Hepatocyte (in vitro differentiated cells): ENCODE measurements around the gene FAM83B. TPM values are rescaled to one million over a fixed set of nuclear protein-coding genes. Genes with fewer than 3 reads are reported as not detected.
"Not testable (repeated sequence)": the region's sequence is repeated elsewhere in the genome, so short reads cannot be mapped to it uniquely, and the experiment has no call there.

Source experiments
- DNase-seq: peaks from one replicate; pipeline ENCODE4 v3.0.0-alpha.2; 2016; ENCODE audit warnings: low spot score
- H2AFZ ChIP-seq: fragments of 200-600 bp; sonication (generic); 2 replicates; pipeline ENCODE4 v1.6.0; 2016; ENCODE audit warnings: antibody characterized with exemption, mild to moderate bottlenecking
- H3K27ac ChIP-seq: fragments of 200-600 bp; sonication (generic); 2 replicates; pipeline ENCODE4 v1.5.1; 2016; ENCODE audit warnings: mild to moderate bottlenecking
- H3K27me3 ChIP-seq: fragments of 200-600 bp; sonication (generic); 2 replicates; pipeline ENCODE4 v1.6.1; 2016
- H3K36me3 ChIP-seq: fragments of 200-600 bp; sonication (generic); replicated peaks from 2 replicates; pipeline ENCODE4 v1.5.1; 2016; ENCODE audit warnings: low read depth; ENCODE audit not compliant: insufficient read depth
- H3K4me1 ChIP-seq: fragments of 200-600 bp; sonication (generic); 2 replicates; pipeline ENCODE4 v1.5.1; 2016; ENCODE audit warnings: mild to moderate bottlenecking, moderate library complexity; ENCODE audit not compliant: insufficient read depth
- H3K4me2 ChIP-seq: fragments of 200-600 bp; sonication (generic); 2 replicates; pipeline ENCODE4 v1.6.0; 2016
- H3K4me3 ChIP-seq: fragments of 200-600 bp; sonication (generic); 2 replicates; pipeline ENCODE4 v1.5.1; 2016; ENCODE audit warnings: mild to moderate bottlenecking
- H3K79me2 ChIP-seq: fragments of 200-600 bp; sonication (generic); 2 replicates; pipeline ENCODE4 v1.6.0; 2017; ENCODE audit warnings: mild to moderate bottlenecking
- H3K9me2 ChIP-seq: fragments of 200-600 bp; sonication (generic); replicated peaks from 2 replicates; pipeline ENCODE4 v1.6.0; 2017; ENCODE audit warnings: mild to moderate bottlenecking; ENCODE audit not compliant: insufficient read depth
- H3K9me3 ChIP-seq: fragments of 200-600 bp; sonication (generic); 2 replicates; pipeline ENCODE4 v1.5.1; 2016; ENCODE audit warnings: low read depth, mild to moderate bottlenecking
- H4K20me1 ChIP-seq: fragments of 200-600 bp; sonication (generic); 2 replicates; pipeline ENCODE4 v1.6.0; 2016; ENCODE audit warnings: mild to moderate bottlenecking; ENCODE audit not compliant: insufficient read depth, poor library complexity, severe bottlenecking
- EZH2 ChIP-seq: fragments of 200-600 bp; sonication (generic); IDR thresholded peaks from 2 replicates; pipeline ENCODE4 v1.6.1; 2016; ENCODE audit warnings: antibody characterized with exemption, mild to moderate bottlenecking, borderline replicate concordance
- EZH2phosphoT487 ChIP-seq: fragments of 200-600 bp; sonication (generic); IDR thresholded peaks from one replicate; pipeline ENCODE4 v1.6.1; 2018; ENCODE audit warnings: antibody characterized with exemption, mild to moderate bottlenecking, low read depth, moderate library complexity; ENCODE audit not compliant: unreplicated experiment, severe bottlenecking
- WGBS: methylation state at CpG from one replicate; pipeline ENCODE4 v1.1.6; 2016; ENCODE audit warnings: low lambda C conversion rate; ENCODE audit errors: missing lambda C conversion rate; 5-methylcytosine and 5-hydroxymethylcytosine counted together
- polyA plus RNA-seq: library from polyadenylated mRNA; unstranded; fragments of >200 nt; fragmentation: Nextera tagmentation; extraction: Ambion mirVana; gene quantifications from 2 replicates; pipeline ENCODE4 v1.2.1, GENCODE V29; 2016
- total RNA-seq: library from RNA; depleted of rRNA; stranded (reverse); fragments of >200 nt; gene quantifications from 2 replicates; pipeline ENCODE4 v1.2.3, GENCODE V29; 2014
- TF ChIP-seq, protein P1 (sequence below): fragments of 200-600 bp; sonication (generic); IDR thresholded peaks from 2 replicates; pipeline ENCODE4 v1.5.1; 2016; ENCODE audit warnings: antibody characterized with exemption, mild to moderate bottlenecking; ENCODE audit not compliant: poor library complexity

FAM83B gene
- total and polyA plus RNA-seq, 2 experiments from 2014 or later: 5.5 to 29.2 TPM

GRCh38 chr6:54879188-54879985, 32.8 kb downstream of the FAM83B start:
- 37% methylated on average over 8 of the region's 8 CpGs for WGBS
- Histone ChIP-seq H3K4me3 (no peak overlapping the region), H3K9me3 (no peaks in the 10 kb centered on the region), H3K27me3 (no peaks in the 10 kb centered on the region), H3K36me3 (no peaks in the 10 kb centered on the region), H3K4me1 (peaks cover 4% of the 10 kb centered on the region), H3K79me2 (peaks cover 27% of the 10 kb centered on the region), H3K9me2 (no peaks in the 10 kb centered on the region), H3K27ac (peak overlapping the region; percentile 72), H2AFZ (no peak overlapping the region), H3K4me2 (peak overlapping the region; percentile 57), H4K20me1 (no peaks in the 10 kb centered on the region)
- DNase-seq: peak; percentile 46
- TF ChIP-seq, protein P1, sequence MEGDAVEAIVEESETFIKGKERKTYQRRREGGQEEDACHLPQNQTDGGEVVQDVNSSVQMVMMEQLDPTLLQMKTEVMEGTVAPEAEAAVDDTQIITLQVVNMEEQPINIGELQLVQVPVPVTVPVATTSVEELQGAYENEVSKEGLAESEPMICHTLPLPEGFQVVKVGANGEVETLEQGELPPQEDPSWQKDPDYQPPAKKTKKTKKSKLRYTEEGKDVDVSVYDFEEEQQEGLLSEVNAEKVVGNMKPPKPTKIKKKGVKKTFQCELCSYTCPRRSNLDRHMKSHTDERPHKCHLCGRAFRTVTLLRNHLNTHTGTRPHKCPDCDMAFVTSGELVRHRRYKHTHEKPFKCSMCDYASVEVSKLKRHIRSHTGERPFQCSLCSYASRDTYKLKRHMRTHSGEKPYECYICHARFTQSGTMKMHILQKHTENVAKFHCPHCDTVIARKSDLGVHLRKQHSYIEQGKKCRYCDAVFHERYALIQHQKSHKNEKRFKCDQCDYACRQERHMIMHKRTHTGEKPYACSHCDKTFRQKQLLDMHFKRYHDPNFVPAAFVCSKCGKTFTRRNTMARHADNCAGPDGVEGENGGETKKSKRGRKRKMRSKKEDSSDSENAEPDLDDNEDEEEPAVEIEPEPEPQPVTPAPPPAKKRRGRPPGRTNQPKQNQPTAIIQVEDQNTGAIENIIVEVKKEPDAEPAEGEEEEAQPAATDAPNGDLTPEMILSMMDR: no peak
- no peak for TF ChIP-seq EZH2phosphoT487
- no peak for TF ChIP-seq EZH2

DNA sequence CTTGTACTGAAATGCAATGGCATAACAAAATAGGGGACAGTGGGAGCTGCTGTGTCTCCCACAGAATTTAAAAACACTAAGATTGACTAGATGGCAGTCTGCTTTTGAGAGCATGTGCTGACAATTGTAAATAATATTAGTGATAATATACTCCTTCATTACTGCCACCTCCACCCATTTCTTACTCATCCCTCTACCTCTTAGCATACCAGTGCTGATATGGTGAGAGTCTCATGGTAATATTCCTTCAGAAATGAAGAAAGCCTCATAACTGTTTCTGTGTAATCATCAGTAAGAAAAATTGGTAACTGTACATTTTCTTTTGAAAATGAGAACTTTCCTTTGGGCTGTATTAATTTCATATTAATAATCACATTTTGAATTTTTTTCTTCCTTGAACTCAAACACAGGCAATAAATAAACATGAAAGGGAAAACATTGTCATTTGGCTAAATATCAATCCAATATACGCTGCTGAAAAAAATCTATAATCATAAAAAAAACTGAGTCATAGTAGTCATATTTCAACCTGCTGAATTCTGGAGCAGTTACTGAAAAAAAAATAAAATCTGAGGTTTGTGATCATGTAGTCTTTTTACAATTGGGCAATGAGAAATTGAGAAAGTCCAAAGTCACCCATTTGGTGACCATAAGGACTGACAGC, 34.6 kb downstream of the FAM83B start:
- no peak overlapping the region for H3K4me3 ChIP-seq
- 81% methylated on average over 1 of the region's 1 CpG for WGBS
- H3K4me2 ChIP-seq: no peak overlapping the region
- H3K9me3 ChIP-seq: no peaks in the 10 kb centered on the region
- H3K27me3 ChIP-seq: no peaks in the 10 kb centered on the region
- DNase-seq: no peak
- H2AFZ ChIP-seq: no peak overlapping the region
- TF ChIP-seq EZH2: no peak
- TF ChIP-seq, protein P1: no peak
- TF ChIP-seq EZH2phosphoT487: no peak
- no peaks in the 10 kb centered on the region for H3K36me3 ChIP-seq
- no peaks in the 10 kb centered on the region for H3K9me2 ChIP-seq
- peaks cover 4% of the 10 kb centered on the region for H3K4me1 ChIP-seq
- H4K20me1 ChIP-seq: no peaks in the 10 kb centered on the region
- H3K79me2 ChIP-seq: peaks cover 27% of the 10 kb centered on the region
- peak overlapping the region; percentile 3 for H3K27ac ChIP-seq

DNA sequence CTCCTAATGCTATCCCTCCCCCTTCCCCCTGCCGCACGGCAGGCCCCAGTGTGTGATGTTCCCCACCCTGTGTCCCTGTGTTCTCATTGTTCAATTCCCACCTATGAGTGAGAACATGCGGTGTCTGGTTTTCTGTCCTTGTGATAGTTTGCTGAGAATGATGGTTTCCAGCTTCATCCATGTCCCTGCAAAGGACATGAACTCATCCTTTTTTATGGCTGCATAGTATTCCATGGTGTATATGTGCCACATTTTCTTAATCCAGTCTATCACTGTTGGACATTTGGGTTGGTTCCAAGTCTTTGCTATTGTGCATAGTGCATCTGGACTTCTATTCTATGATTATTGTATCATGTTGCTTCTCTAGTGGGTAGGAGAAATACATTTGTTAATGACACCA, 35.3 kb downstream of the FAM83B start:
- not testable (repeated sequence) for H3K27me3 ChIP-seq, H4K20me1 ChIP-seq, H3K9me2 ChIP-seq, H3K4me3 ChIP-seq, H3K27ac ChIP-seq, DNase-seq, H3K36me3 ChIP-seq, H2AFZ ChIP-seq, H3K4me1 ChIP-seq, H3K9me3 ChIP-seq, H3K4me2 ChIP-seq
- peaks cover 34% of the 10 kb centered on the region for H3K79me2 ChIP-seq
- WGBS: 95% methylated on average over 3 of the region's 3 CpGs

- TF ChIP-seq EZH2 (no peak), EZH2phosphoT487 (no peak)
- TF ChIP-seq, protein P1: no peak
- Histone ChIP-seq H3K27me3 (no peaks in the 10 kb centered on the region), H2AFZ (no peak overlapping the region), H3K4me3 (no peak overlapping the region), H3K79me2 (peaks cover 71% of the 10 kb centered on the region), H3K4me2 (no peak overlapping the region), H3K36me3 (no peaks in the 10 kb centered on the region), H3K4me1 (no peaks in the 10 kb centered on the region), H3K9me2 (no peaks in the 10 kb centered on the region), H3K9me3 (no peaks in the 10 kb centered on the region), H4K20me1 (no peaks in the 10 kb centered on the region), H3K27ac (no peak overlapping the region)
- DNase-seq: no peak
- 83% methylated on average over 4 of the region's 4 CpGs for WGBS
Observed at GRCh38 chr6:54886932-54887584, 40.5 kb downstream of the FAM83B start.
